Right lobe of liver (tissue), 6 donors: Measurements from ENCODE around the gene DNAJC15. TPM values are rescaled to one million over a fixed set of nuclear protein-coding genes. Genes with fewer than 3 reads are reported as not detected.

Experiments
- ATAC-seq, 4 donors: fragments of 200-7000 bp; cut with Tn5 transposase; one replicate each; pipeline ENCODE4 v1.9.1; 2020; ENCODE audit warnings: mild to moderate bottlenecking in 4 of 4, moderate library complexity in 4 of 4
- DNase-seq, 3 donors: peaks; one replicate each; pipeline ENCODE4 v3.0.0-alpha.2; 2020
- H3K27ac ChIP-seq, 3 donors: fragments of 200-600 bp; one replicate each; pipeline ENCODE4 v1.8.0; 2022
- H3K27me3 ChIP-seq, 2 donors: fragments of 200-600 bp; one replicate each; pipeline ENCODE4 v1.8.0; 2022
- H3K36me3 ChIP-seq, 4 donors: fragments of 200-600 bp; sonication (generic) in 1 of 4; one replicate each; pipeline versions ENCODE4 v1.5.1 to v1.8.0; 2017 to 2022; ENCODE audit warnings: control low read depth in 1 of 4
- H3K4me1 ChIP-seq, 4 donors: fragments of 200-600 bp; sonication (generic) in 1 of 4; one replicate each; pipeline versions ENCODE4 v1.5.1 to v1.8.0; 2017 to 2022; ENCODE audit warnings: control low read depth in 1 of 4
- H3K4me3 ChIP-seq, 3 donors: fragments of 200-600 bp; one replicate each; pipeline ENCODE4 v1.8.0; 2022
- H3K9me3 ChIP-seq, 4 donors: fragments of 200-600 bp; sonication (generic) in 1 of 4; one replicate each; pipeline versions ENCODE4 v1.5.1 to v1.8.0; 2017 to 2022; ENCODE audit warnings: control low read depth in 1 of 4
- POLR2A ChIP-seq: fragments of 450-650 bp; IDR thresholded peaks from one replicate; pipeline ENCODE4 v1.6.1; 2017; ENCODE audit warnings: antibody characterized with exemption, mild to moderate bottlenecking
- WGBS: methylation state at CpG from one replicate; pipeline ENCODE4 v1.1.6; 2018; ENCODE audit warnings: low coverage, low lambda C conversion rate; ENCODE audit not compliant: insufficient coverage; ENCODE audit errors: missing lambda C conversion rate; 5-methylcytosine and 5-hydroxymethylcytosine counted together
- intact Hi-C, 2 donors: fragments of 100-400 bp; cut with DNase I; formaldehyde crosslinking; loops; one replicate each; pipeline versions ENCODE4 v1.11.2 to v1.14.1; 2022
- total RNA-seq, 6 experiments: library from RNA; depleted of rRNA in 2 of 6; stranded (reverse); fragments of >200 nt in 2 of 6; fragmentation: NEBNext Ultra II Directional in 3 of 6; extraction: Animal tissue kit (Norgen Biotek cat#: 25700) in 3 of 6; gene quantifications; one replicate each; pipeline versions ENCODE4 v1.1.0 to v1.2.4, GENCODE V29; 2016 to 2023
- TF ChIP-seq, protein P1 (sequence below), 4 donors: fragments of 200-600 bp in 3 of 4; fragments of 450-650 bp in 1 of 4; IDR thresholded peaks; one replicate each; pipeline versions ENCODE4 v1.5.1 to v1.8.0; 2016 to 2022; ENCODE audit warnings: antibody characterized with exemption in 4 of 4, mild to moderate bottlenecking in 2 of 4
- donor health status: DM: no; HTN: yes; CAD: no.
- donor health status: DM: no; HTN: no; CAD: no.
- donor health status: DM: no; HTN: no; CAD: no.
- donor health status: DM: no; HTN: yes; CAD: no.
- donor health status: DM: no; HTN: yes; CAD: no.

The DNAJC15 gene
- total RNA-seq, 6 experiments from 2014 or later = 4.1 to 9.4 (median 6.9) TPM

DNA sequence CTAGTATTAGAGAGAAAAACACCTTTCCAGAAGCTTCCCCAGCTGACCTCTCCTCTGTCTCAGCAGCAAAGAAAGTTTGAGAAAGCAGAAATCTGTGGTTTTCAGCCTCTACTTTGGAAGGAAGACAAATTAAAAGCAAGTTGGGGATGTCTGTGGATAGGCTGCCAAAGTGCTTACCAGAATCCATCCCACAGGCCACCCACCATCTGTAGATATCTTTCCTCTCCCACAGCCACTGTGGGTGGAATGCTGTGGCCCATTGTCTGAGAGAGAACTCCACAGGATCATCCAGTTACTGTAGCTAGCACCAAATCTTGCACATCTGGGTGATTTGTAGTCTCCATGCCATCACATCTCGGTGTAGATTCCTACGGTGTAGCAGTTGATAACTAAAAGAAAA, 133.5 kb downstream of the DNAJC15 start:
- DNase-seq = no peak
- 41% methylated on average over 2 of the region's 2 CpGs for WGBS
- TF ChIP-seq, protein P1, sequence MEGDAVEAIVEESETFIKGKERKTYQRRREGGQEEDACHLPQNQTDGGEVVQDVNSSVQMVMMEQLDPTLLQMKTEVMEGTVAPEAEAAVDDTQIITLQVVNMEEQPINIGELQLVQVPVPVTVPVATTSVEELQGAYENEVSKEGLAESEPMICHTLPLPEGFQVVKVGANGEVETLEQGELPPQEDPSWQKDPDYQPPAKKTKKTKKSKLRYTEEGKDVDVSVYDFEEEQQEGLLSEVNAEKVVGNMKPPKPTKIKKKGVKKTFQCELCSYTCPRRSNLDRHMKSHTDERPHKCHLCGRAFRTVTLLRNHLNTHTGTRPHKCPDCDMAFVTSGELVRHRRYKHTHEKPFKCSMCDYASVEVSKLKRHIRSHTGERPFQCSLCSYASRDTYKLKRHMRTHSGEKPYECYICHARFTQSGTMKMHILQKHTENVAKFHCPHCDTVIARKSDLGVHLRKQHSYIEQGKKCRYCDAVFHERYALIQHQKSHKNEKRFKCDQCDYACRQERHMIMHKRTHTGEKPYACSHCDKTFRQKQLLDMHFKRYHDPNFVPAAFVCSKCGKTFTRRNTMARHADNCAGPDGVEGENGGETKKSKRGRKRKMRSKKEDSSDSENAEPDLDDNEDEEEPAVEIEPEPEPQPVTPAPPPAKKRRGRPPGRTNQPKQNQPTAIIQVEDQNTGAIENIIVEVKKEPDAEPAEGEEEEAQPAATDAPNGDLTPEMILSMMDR (IDR thresholded peaks at IDR 0.05) = no peak
- no peak for TF ChIP-seq POLR2A
- H3K27ac ChIP-seq = no peak overlapping the region
- no peak for ATAC-seq
- H3K4me3 ChIP-seq = no peak overlapping the region
- H3K4me1 ChIP-seq = no peaks in the 10 kb centered on the region
- H3K27me3 ChIP-seq = no peaks in the 10 kb centered on the region
- H3K9me3 ChIP-seq = no peaks in the 10 kb centered on the region
- intact Hi-C loops = no loop called here
- H3K36me3 ChIP-seq = no peaks in the 10 kb centered on the region

DNA sequence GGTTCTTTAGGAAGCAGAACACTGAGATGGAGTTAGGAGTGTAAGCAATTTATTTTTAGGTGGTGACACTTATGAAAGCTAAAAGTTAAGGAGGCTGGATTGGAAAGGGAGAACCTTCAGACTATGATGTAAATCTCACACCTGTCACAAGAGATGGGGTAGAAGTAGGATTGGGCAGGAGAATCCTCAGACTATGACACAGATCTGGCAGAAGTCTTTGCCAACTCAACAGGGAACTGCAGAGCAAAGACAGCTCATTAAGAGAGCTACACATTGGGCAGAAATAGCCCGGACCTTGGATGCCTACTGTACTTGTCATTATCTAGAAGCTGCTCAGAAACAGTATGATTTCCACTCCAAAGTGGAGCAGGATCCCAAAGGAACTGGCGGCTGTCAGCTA, 134.4 kb downstream of the DNAJC15 start:
- Histone ChIP-seq H3K4me3 (no peak overlapping the region), H3K36me3 (no peaks in the 10 kb centered on the region), H3K27me3 (no peaks in the 10 kb centered on the region), H3K9me3 (no peaks in the 10 kb centered on the region), H3K27ac (no peak overlapping the region), H3K4me1 (no peaks in the 10 kb centered on the region)
- 30% methylated on average over 2 of the region's 2 CpGs for WGBS
- no peak for TF ChIP-seq POLR2A
- TF ChIP-seq, protein P1 (IDR thresholded peaks at IDR 0.05) = no peak
- no peak for ATAC-seq
- intact Hi-C loops = no loop called here
- DNase-seq = no peak

DNA sequence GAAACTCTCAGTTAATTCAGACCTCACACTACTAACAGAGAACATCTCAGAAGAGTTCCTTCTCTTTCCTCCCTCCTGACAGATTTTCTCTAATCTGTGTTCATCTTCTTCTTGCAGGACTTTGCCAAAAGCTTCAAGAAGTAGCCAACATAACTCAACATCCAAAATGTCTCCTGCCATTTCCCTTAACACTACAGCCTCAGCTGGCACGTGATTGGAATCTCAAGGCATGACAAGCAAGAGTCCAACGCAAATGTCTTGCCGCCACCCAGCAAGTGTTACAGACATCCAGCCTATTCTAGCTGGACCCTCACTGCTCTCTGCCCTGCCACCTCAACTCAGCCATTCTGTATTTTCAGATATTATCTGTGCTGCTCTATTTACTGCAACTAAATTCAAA, 135.1 kb downstream of the DNAJC15 start:
- TF ChIP-seq, protein P1 (IDR thresholded peaks at IDR 0.05) = no peak
- TF ChIP-seq POLR2A = no peak
- Histone ChIP-seq H3K4me3 (no peak overlapping the region), H3K9me3 (no peaks in the 10 kb centered on the region), H3K36me3 (no peaks in the 10 kb centered on the region), H3K27me3 (no peaks in the 10 kb centered on the region), H3K27ac (no peak overlapping the region), H3K4me1 (no peaks in the 10 kb centered on the region)
- DNase-seq = no peak
- 68% methylated on average over 3 of the region's 3 CpGs for WGBS
- intact Hi-C loops = no loop called here
- ATAC-seq = no peak

DNA sequence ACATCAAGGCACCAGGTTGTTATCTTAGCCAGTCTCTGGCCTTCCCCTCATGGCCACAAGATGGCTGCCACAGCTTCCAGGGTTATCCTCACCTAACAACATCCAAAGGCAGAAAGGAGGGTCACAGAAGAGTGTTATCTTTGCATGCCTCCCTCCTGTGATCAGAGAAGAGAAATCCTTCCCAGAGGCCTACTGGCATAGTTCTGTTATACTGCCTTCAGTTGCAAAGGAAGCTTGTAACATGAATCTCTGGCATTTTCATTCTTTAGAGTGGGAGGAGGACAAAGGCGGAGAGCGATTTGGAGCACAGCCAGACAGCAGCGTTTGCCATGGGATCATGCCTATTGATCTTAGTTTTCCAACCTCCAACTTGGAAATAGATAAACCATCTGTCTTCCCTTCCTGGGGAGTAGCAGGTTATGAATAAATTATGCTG, 135.7 kb downstream of the DNAJC15 start:
- no peak for ATAC-seq
- Histone ChIP-seq H3K27me3 (no peaks in the 10 kb centered on the region), H3K4me3 (no peak overlapping the region), H3K36me3 (no peaks in the 10 kb centered on the region), H3K9me3 (no peaks in the 10 kb centered on the region), H3K27ac (no peak overlapping the region), H3K4me1 (no peaks in the 10 kb centered on the region)
- 19% methylated on average over 3 of the region's 3 CpGs for WGBS
- TF ChIP-seq, protein P1 (IDR thresholded peaks at IDR 0.05) = no peak
- no peak for TF ChIP-seq POLR2A
- no peak for DNase-seq
- intact Hi-C loops = no loop called here

Other genes with a start within 250 kb of the DNAJC15 start
- not detected for gene FAM216B, start 242.0 kb upstream of the DNAJC15 start, total RNA-seq
- gene EPSTI1, start 31.3 kb upstream of the DNAJC15 start, total RNA-seq = 1 to 10 TPM; 2.5 to 9.9 (median 5.2) TPM